GM12891 (cell line): ENCODE measurements around the gene RBM4B.

Source experiments
- DNase-seq: peaks from one replicate; pipeline ENCODE4 v3.0.0; 2011; ENCODE audit warnings: low spot score; ENCODE audit not compliant: insufficient read length
- FAIRE-seq: peaks from 2 replicates; lab custom pipeline; 2011; peaks lifted over from hg19 to GRCh38; lab: Jason Lieb, UNC
- PAX5 ChIP-seq: IDR thresholded peaks from 2 replicates; pipeline ENCODE4 v1.6.1; 2011; ENCODE audit warnings: low read length, moderate library complexity, mild to moderate bottlenecking; ENCODE audit not compliant: insufficient read depth, severe bottlenecking
- POLR2A ChIP-seq: IDR thresholded peaks from 2 replicates; pipeline ENCODE4 v1.6.1; 2011; ENCODE audit warnings: low read depth, low read length, control low read depth
- POLR2AphosphoS5 ChIP-seq: IDR thresholded peaks from 2 replicates; pipeline ENCODE4 v1.6.1; 2011; ENCODE audit warnings: low read depth, low read length, control low read depth
- POU2F2 ChIP-seq: IDR thresholded peaks from 2 replicates; pipeline ENCODE4 v1.6.1; 2011; ENCODE audit warnings: low read depth, mild to moderate bottlenecking, control low read depth, low read length, moderate library complexity
- SPI1 ChIP-seq: IDR thresholded peaks from 2 replicates; pipeline ENCODE4 v1.6.1; 2011; ENCODE audit warnings: low read depth, low read length, control low read depth
- TAF1 ChIP-seq: IDR thresholded peaks from 2 replicates; pipeline ENCODE4 v1.6.1; 2011; ENCODE audit warnings: low read depth, low read length, control low read depth

The RBM4B gene

DNA sequence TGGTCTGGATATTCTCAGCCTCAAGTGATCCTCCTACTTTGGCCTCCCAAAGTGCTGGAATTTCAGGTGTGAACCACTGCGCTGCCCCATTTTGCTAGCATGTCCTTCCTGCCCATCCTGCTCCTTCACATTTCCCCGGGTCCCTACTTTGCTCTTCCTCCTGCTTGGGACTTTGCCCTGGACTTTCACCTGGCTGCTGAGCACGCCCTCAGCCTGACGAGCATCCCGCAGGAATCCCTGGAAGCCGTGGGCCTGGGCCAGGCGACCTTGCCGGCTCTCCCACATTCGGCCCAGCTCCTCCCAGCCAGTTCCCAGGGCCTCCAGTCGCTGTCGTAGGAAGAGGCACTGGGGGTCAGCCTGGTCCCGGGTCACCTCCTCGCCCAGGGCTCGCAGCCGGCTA is 22.6 kb upstream of the RBM4B start:
- TF ChIP-seq SPI1 = no peak
- TF ChIP-seq POLR2A = no peak
- no peak for TF ChIP-seq TAF1
- DNase-seq = no peak
- no peak for FAIRE-seq

DNA sequence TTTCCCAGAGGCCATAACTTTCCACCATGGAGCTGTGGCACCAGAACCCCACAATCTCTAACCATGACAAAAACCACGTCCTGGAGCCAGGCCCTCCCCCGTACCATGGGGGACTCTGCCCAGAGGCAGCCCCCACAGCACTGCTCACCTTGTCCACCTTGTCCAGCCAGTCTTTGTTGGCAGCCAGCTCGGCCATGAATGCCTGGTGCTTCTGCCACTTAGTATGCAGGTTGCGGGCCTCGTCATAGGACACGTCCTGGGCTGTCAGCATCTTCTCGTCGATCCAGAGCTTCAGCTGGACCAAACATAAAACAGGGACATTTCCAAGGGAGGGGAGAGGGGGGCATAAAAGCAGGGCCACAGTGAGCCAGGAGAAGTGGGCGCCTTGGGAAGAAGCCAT is 20.8 kb upstream of the RBM4B start:
- DNase-seq = no peak
- FAIRE-seq = no peak
- TF ChIP-seq SPI1 (no peak), POLR2AphosphoS5 (no peak), TAF1 (no peak), POLR2A (no peak), PAX5 (no peak), POU2F2 (no peak)

DNA sequence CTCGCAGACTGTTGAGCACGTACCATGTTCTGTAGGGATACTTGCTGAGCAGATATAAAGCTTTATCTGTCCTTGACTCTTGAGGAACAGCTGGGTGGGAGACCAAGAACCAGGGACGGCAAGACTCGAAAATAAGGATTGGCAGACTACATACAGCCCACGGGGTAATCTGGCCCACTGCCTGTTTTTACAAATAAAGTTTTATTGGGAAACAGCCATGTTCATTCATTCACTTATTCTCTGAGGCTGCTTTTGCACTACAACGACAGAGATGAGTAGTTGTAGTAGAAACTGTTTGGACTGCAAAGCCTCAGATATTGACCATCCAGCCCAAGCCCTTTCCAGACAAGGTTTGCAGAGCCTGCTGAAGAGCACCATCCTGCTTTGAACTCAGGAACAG is 20.3 kb upstream of the RBM4B start:
- no peak for TF ChIP-seq POLR2A
- TF ChIP-seq TAF1 = no peak
- no peak for TF ChIP-seq SPI1
- no peak for TF ChIP-seq POU2F2
- TF ChIP-seq PAX5 = no peak
- TF ChIP-seq POLR2AphosphoS5 = no peak
- FAIRE-seq (no peak), DNase-seq (no peak)

DNA sequence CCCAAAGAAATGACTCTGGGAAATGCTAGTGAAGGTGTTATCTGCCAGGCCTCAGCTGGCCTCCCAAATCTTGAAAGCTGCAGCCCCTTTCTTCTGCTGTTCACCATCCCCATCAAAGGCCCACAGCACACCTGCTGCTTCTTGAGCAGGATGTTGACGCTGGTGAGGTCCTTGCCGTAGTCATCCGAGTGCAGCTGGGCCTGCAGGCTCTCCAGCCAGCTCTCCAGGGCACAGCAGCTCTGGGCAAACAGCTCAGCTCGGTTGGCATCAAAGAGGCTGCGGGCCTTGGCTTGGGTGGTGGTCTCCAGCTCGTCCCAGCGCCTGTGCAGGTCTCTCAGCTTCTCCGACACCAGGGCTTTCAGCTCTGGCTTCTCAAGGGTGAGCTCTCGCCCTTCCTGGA is 18.5 kb upstream of the RBM4B start:
- no peak for FAIRE-seq
- no peak for TF ChIP-seq PAX5
- no peak for TF ChIP-seq POLR2A
- no peak for TF ChIP-seq POU2F2
- TF ChIP-seq SPI1 = no peak
- no peak for TF ChIP-seq TAF1
- TF ChIP-seq POLR2AphosphoS5 = no peak
- no peak for DNase-seq

DNA sequence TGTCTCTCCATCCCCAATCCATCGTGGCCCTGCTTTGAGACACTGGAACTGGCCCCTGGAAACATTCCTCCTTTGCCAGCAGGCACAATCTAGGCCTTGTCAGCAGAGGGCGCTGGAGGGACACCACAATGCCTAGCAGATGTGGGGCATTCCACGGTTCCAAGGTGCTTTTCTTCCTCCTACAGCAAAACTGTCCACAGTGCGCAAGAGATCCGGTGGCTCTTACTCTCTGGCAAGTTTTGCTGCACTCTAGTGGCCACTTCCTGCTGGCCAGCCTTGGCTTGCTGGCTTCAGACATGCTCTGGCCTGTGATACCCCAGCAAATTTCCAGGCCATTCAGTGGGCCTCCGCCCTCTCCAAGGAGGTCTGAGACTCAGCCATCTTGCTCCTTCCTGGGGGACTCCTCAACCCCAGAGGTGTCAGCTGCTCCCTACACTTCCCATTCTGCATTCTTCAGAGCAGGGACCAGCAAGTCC is 17.1 kb upstream of the RBM4B start:
- FAIRE-seq (peak; percentile 96), DNase-seq (peak; percentile 87)
- TF ChIP-seq POU2F2 (no peak), POLR2AphosphoS5 (no peak), POLR2A (no peak)

DNA sequence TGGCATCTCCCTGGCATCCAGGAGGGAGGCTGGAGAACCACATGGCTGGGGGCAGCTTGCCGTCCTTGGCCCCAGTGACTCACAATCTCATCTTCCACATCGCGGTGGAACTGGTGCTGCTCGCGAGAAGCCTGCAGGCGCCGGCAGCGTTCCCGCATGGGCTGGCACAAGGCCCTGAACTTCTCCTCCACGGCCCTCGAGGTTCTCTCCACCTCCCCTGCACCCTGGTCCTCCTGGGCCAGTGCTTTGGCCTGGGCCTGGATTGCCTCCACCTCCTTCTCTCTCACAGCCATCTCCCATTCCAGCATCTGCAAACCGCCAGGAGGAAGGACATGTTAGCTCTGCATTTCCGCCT is 16.3 kb upstream of the RBM4B start:
- TF ChIP-seq TAF1 = no peak
- TF ChIP-seq SPI1 = no peak
- no peak for TF ChIP-seq POLR2AphosphoS5
- no peak for TF ChIP-seq POU2F2
- no peak for TF ChIP-seq POLR2A
- TF ChIP-seq PAX5 = no peak
- DNase-seq (no peak), FAIRE-seq (no peak)

DNA sequence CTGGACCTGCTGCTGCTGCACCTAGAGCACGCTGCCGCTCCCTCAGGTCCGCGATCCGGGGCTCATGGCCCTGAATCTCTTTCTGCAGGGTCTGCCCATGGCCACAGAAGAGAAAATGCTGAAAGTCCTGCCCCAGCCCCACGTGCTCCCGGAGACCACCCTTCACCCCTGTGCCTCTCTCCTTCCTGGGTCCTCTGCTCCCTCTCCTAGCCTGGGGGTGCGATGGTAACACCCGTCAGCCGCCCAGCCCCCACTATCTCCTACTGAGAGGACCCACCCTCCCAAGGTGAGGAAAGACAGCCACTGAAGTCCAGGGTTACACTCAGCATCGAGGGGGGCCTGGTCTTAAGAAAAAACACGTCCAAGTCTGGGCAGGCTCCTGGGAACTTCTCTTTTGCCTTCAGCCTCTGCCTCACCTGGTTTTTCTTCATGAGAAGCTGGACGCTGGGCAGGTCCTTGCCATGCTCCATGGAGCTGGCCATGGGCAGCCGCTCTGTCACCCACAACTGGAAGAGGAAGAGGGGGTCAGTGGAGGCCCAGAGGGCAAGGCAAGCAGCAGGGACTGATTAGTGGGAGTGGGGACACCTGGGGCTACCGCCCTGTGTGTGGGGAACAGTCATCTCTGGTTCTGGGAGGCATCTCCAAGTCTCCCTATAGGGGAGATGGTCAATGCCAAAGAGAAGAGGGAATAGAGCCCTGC is 15.8 kb upstream of the RBM4B start:
- TF ChIP-seq POLR2AphosphoS5 (no peak), SPI1 (no peak), POU2F2 (no peak), POLR2A (no peak), PAX5 (no peak), TAF1 (no peak)
- DNase-seq = no peak
- no peak for FAIRE-seq

DNA sequence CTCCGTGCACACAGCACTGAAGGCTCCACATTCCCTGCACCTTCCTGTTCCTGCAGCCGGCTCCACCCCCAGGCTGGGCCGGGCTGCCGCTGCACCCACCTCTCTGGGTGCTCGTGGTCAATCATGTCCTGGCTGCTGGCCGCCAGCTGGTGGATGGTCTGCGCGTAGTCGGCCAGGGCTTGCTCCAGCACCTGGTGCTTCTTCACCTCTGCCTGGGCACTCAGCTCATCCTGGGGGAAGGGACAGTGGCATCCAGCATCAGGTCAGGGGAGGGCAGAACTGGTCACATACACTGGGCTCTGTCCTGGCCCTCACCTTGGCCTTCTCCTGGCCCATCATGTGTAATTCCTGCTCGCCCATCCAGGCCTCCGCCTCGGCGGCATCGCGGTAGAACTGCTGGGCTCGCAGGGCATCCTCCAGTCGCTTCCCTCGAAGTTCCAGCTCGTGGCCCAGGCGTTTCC is 15.2 kb upstream of the RBM4B start:
- TF ChIP-seq POU2F2 (no peak), POLR2AphosphoS5 (no peak), PAX5 (no peak), POLR2A (no peak), TAF1 (no peak), SPI1 (no peak)
- FAIRE-seq (no peak), DNase-seq (no peak)

DNA sequence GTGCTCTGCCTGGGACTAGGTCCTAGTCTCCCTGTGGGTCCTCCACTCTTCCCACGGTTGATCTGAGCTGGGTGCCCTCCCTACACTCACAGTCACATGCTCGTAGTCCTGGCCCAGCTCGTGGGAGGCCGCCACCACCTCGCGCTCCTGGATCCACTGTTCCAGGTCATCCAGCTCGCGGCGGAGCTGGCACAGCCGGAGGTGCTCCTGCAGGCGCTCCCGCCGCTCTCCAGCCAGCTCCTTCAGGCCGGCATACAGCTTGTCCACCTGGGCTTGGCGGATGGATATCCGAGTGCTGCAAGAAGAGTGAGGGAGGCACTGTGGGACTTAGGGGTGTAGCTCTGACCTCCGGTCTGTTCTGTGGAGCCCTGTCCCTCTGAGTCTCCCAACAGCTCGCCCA is 14.8 kb upstream of the RBM4B start:
- no peak for FAIRE-seq
- TF ChIP-seq PAX5 = no peak
- no peak for TF ChIP-seq SPI1
- no peak for TF ChIP-seq POU2F2
- TF ChIP-seq TAF1 = no peak
- no peak for TF ChIP-seq POLR2A
- no peak for TF ChIP-seq POLR2AphosphoS5
- no peak for DNase-seq

DNA sequence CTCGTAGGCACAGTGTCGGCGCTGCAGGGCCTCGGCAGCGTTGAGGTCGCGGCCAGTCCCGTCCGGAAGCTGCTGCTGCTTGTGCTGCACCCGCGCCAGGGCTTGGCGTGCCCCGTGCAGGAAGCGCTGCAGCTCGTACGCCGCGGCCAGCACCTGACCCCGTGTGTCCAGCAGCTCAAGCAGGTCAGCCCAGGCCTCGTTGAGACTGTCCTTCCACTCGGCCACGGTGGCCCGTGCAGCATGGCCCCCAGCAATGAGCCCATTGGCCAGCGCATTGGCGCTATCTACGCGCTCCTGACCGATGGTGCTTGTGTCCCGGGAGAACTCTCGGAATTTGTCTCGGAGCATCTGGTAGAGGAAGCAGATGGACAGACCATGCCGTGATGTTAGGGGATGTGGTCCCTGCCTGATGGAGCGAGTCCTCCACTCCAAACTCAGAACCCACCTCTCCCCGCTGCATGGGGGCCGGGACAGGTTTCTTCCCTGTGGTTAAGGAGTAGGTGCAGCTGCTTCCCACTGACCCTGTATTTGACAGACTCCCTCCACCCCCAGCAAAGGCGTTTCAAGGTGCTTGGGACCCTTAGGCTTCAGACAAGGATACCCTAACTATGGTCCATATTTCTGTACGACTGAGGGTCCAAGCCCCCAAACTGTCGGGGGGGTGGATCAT is 13.8 kb upstream of the RBM4B start:
- TF ChIP-seq TAF1 (no peak), POU2F2 (no peak), PAX5 (no peak), SPI1 (no peak), POLR2AphosphoS5 (no peak), POLR2A (no peak)
- no peak for FAIRE-seq
- DNase-seq = no peak
